H1 (cell line): ENCODE measurements around the gene SAP30L. TPM values are rescaled to one million over a fixed set of nuclear protein-coding genes. Genes with fewer than 3 reads are reported as not detected.
A peak's percentile ranks its signal among the peaks of the same experiment; 100 is the strongest.

Experiments used
- ASH2L ChIP-seq: fragments of 200-600, 300-600 bp; sonication (generic); IDR thresholded peaks from one replicate; pipeline ENCODE4 v1.7.1; 2017; ENCODE audit warnings: low read length
- CEBPB ChIP-seq: IDR thresholded peaks from 2 replicates; pipeline ENCODE4 v1.6.1; 2012; ENCODE audit warnings: low read depth, low read length
- CTBP2 ChIP-seq: IDR thresholded peaks from 2 replicates; pipeline ENCODE4 v1.7.0; 2011; ENCODE audit warnings: borderline replicate concordance, mild to moderate bottlenecking, moderate library complexity, mixed read lengths, low read length; ENCODE audit not compliant: insufficient read depth, insufficient read length
- SIX5 ChIP-seq: IDR thresholded peaks from 2 replicates; pipeline ENCODE4 v1.6.1; 2011; ENCODE audit warnings: mild to moderate bottlenecking, low read depth, low read length
- polyA plus RNA-seq, 7 experiments: library from polyadenylated mRNA; depleted of rRNA in 3 of 7; stranded (reverse) in 5 of 7; unstranded in 2 of 7; fragments of >200 nt in 5 of 7; fragments of 200-250 nt in 2 of 7; gene quantifications; 1 replicate in 5 of 7; 2 replicates in 1 of 7; 4 replicates in 1 of 7; pipeline versions ENCODE4 v1.2.1 to v1.2.3, GENCODE V29; 2011 to 2013; ENCODE audit warnings: missing spikeins in 2 of 7, mixed read lengths in 2 of 7
- total RNA-seq: library from RNA; stranded (reverse); fragmentation: NEBNext Ultra II Directional; extraction: Animal tissue kit (Norgen Biotek cat#: 25700); gene quantifications from 2 replicates; pipeline ENCODE4 v1.2.1, GENCODE V29; 2021

The SAP30L gene
- total and polyA plus RNA-seq, 2 of the 8 experiments (the other 6 are each of a cell fraction or from before 2014, with no cell fraction given): 12.2 to 31.5 TPM

GRCh38 chr5:154476354-154477205 is 30.8 kb downstream of the SAP30L start (continued):
- TF ChIP-seq CEBPB: no peak
- peak; percentile 97 for TF ChIP-seq CTBP2
- TF ChIP-seq SIX5: no peak
- TF ChIP-seq ASH2L: no peak
